Mesendoderm (in vitro differentiated cells): ENCODE data around the gene GJB1.

Source experiments
- DNase-seq: peaks from one replicate; pipeline ENCODE4 v3.0.0; 2013
- H2AK5ac ChIP-seq: 2 replicates; pipeline ENCODE4 v1.6.1; 2013; ENCODE audit warnings: low read length, inconsistent platforms
- H2BK120ac ChIP-seq: 2 replicates; pipeline ENCODE4 v1.6.1; 2013; ENCODE audit warnings: low read depth, mild to moderate bottlenecking, low read length, moderate library complexity, mixed read lengths
- H2BK15ac ChIP-seq: replicated peaks from 2 replicates; pipeline ENCODE4 v1.6.1; 2013; ENCODE audit warnings: low read depth, mild to moderate bottlenecking, moderate library complexity
- H2BK5ac ChIP-seq: 2 replicates; pipeline ENCODE4 v1.6.1; 2013; ENCODE audit warnings: low read length, inconsistent platforms
- H3K18ac ChIP-seq: 2 replicates; pipeline ENCODE4 v1.6.1; 2013; ENCODE audit warnings: mild to moderate bottlenecking, low read length, mixed read lengths
- H3K23ac ChIP-seq: one replicate; pipeline ENCODE4 v1.6.1; 2013; ENCODE audit warnings: low read length
- H3K27ac ChIP-seq: 2 replicates; pipeline ENCODE4 v1.5.1; 2013; ENCODE audit warnings: low read depth, mild to moderate bottlenecking, inconsistent platforms, low read length, moderate library complexity
- H3K27me3 ChIP-seq: 2 replicates; pipeline ENCODE4 v1.6.1; 2013; ENCODE audit warnings: low read length, control low read depth, mild to moderate bottlenecking, inconsistent platforms; ENCODE audit not compliant: insufficient read depth, poor library complexity
- H3K36me3 ChIP-seq: 2 replicates; pipeline ENCODE4 v1.6.1; 2013; ENCODE audit warnings: low read length, inconsistent platforms; ENCODE audit not compliant: control insufficient read depth, insufficient read depth
- H3K4ac ChIP-seq: one replicate; pipeline ENCODE4 v1.6.1; 2013; ENCODE audit warnings: low read depth, mild to moderate bottlenecking, low read length, moderate library complexity
- H3K4me1 ChIP-seq: 2 replicates; pipeline ENCODE4 v1.6.1; 2013; ENCODE audit warnings: low read depth, low read length, inconsistent platforms; ENCODE audit not compliant: control insufficient read depth
- H3K4me2 ChIP-seq: 2 replicates; pipeline ENCODE4 v1.6.1; 2013; ENCODE audit warnings: low read length
- H3K4me3 ChIP-seq: 2 replicates; pipeline ENCODE4 v1.5.1; 2013; ENCODE audit warnings: mild to moderate bottlenecking, low read length
- H3K56ac ChIP-seq: one replicate; pipeline ENCODE4 v1.6.1; 2013; ENCODE audit warnings: low read length
- H3K79me1 ChIP-seq: 2 replicates; pipeline ENCODE4 v1.6.1; 2013; ENCODE audit warnings: low read length, inconsistent platforms
- H3K79me2 ChIP-seq: 2 replicates; pipeline ENCODE4 v1.6.1; 2013; ENCODE audit warnings: mild to moderate bottlenecking, low read length; ENCODE audit not compliant: control insufficient read depth, insufficient read depth
- H3K9ac ChIP-seq: 2 replicates; pipeline ENCODE4 v1.6.1; 2013; ENCODE audit warnings: low read length, inconsistent platforms
- H4K5ac ChIP-seq: one replicate; pipeline ENCODE4 v1.6.1; 2013; ENCODE audit warnings: low read length
- H4K8ac ChIP-seq: one replicate; pipeline ENCODE4 v1.6.1; 2013; ENCODE audit warnings: low read depth, mild to moderate bottlenecking, control low read depth, low read length, moderate library complexity
- WGBS: extraction: QIAGEN DNeasy Blood & Tissue Kit; methylation state at CpG from one replicate; pipeline ENCODE4 v1.1.7; 2013; ENCODE audit warnings: low lambda C conversion rate, missing lambda C conversion rate; ENCODE audit not compliant: insufficient coverage; ENCODE audit errors: extremely low coverage; 5-methylcytosine and 5-hydroxymethylcytosine counted together

The GJB1 gene

GRCh38 chrX:71199252-71200008 lies 23.6 kb upstream of the GJB1 start:
- DNase-seq: no peak
- Histone ChIP-seq H3K56ac (no peak overlapping the region), H3K18ac (no peak overlapping the region), H3K4me1 (no peaks in the 10 kb centered on the region), H3K79me2 (no peaks in the 10 kb centered on the region), H4K8ac (no peak overlapping the region), H2AK5ac (no peak overlapping the region), H3K27me3 (no peaks in the 10 kb centered on the region), H4K5ac (no peak overlapping the region), H2BK15ac (no peak overlapping the region), H2BK5ac (no peak overlapping the region), H3K4ac (no peak overlapping the region), H3K4me2 (no peak overlapping the region), H3K36me3 (no peaks in the 10 kb centered on the region), H3K79me1 (no peaks in the 10 kb centered on the region), H2BK120ac (no peak overlapping the region), H3K23ac (no peak overlapping the region), H3K27ac (no peak overlapping the region), H3K9ac (no peak overlapping the region), H3K4me3 (no peak overlapping the region)
- no CpG with 5 or more reads among the region's 7 CpGs for WGBS

GRCh38 chrX:71210816-71211215 lies 12.2 kb upstream of the GJB1 start:
- Histone ChIP-seq H2BK5ac (no peak overlapping the region), H3K27me3 (no peaks in the 10 kb centered on the region), H2BK15ac (no peak overlapping the region), H4K5ac (no peak overlapping the region), H4K8ac (no peak overlapping the region), H3K4ac (no peak overlapping the region), H3K79me2 (no peaks in the 10 kb centered on the region), H3K4me3 (no peak overlapping the region), H3K23ac (no peak overlapping the region), H3K4me1 (no peaks in the 10 kb centered on the region), H3K18ac (no peak overlapping the region), H3K79me1 (no peaks in the 10 kb centered on the region), H3K27ac (no peak overlapping the region), H3K4me2 (no peak overlapping the region), H3K56ac (no peak overlapping the region), H3K9ac (no peak overlapping the region), H2AK5ac (no peak overlapping the region), H2BK120ac (no peak overlapping the region), H3K36me3 (no peaks in the 10 kb centered on the region)
- WGBS: no CpG with 5 or more reads among the region's 3 CpGs
- DNase-seq: no peak

- no peaks in the 10 kb centered on the region for H3K36me3 ChIP-seq
- H3K4me3 ChIP-seq: no peak overlapping the region
These were observed 10.5 kb upstream of the GJB1 start for GRCh38 chrX:71212536-71212935.

GRCh38 chrX:71214152-71214551 lies 8.9 kb upstream of the GJB1 start:
- no CpG with 5 or more reads among the region's 1 CpG for WGBS

More at GRCh38 chrX:71212536-71212935, 10.5 kb upstream of the GJB1 start:
- Histone ChIP-seq H3K4ac (no peak overlapping the region), H3K9ac (no peak overlapping the region), H3K79me2 (no peaks in the 10 kb centered on the region), H3K79me1 (no peaks in the 10 kb centered on the region), H3K23ac (no peak overlapping the region), H3K27ac (no peak overlapping the region), H3K27me3 (no peaks in the 10 kb centered on the region), H3K4me2 (no peak overlapping the region), H2BK120ac (no peak overlapping the region), H4K8ac (no peak overlapping the region), H2AK5ac (no peak overlapping the region), H4K5ac (no peak overlapping the region), H2BK15ac (no peak overlapping the region), H2BK5ac (no peak overlapping the region), H3K18ac (no peak overlapping the region), H3K4me1 (no peaks in the 10 kb centered on the region), H3K56ac (no peak overlapping the region)
- no CpG with 5 or more reads among the region's 5 CpGs for WGBS
- DNase-seq: no peak

GRCh38 chrX:71214604-71215337 lies 8.3 kb upstream of the GJB1 start:
- Histone ChIP-seq H4K5ac (no peak overlapping the region), H3K23ac (no peak overlapping the region), H3K18ac (no peak overlapping the region), H3K4ac (no peak overlapping the region), H3K56ac (no peak overlapping the region), H2AK5ac (no peak overlapping the region), H3K27ac (no peak overlapping the region), H4K8ac (no peak overlapping the region), H3K4me2 (no peak overlapping the region), H3K27me3 (no peaks in the 10 kb centered on the region), H3K4me3 (no peak overlapping the region), H3K9ac (no peak overlapping the region), H3K79me2 (no peaks in the 10 kb centered on the region), H2BK120ac (no peak overlapping the region), H3K79me1 (no peaks in the 10 kb centered on the region), H2BK5ac (no peak overlapping the region), H3K36me3 (no peaks in the 10 kb centered on the region), H2BK15ac (no peak overlapping the region), H3K4me1 (no peaks in the 10 kb centered on the region)
- no CpG with 5 or more reads among the region's 5 CpGs for WGBS
- no peak for DNase-seq

More at GRCh38 chrX:71214152-71214551, 8.9 kb upstream of the GJB1 start:
- no peak for DNase-seq
- Histone ChIP-seq H3K79me2 (no peaks in the 10 kb centered on the region), H3K18ac (no peak overlapping the region), H3K23ac (no peak overlapping the region), H4K8ac (no peak overlapping the region), H2BK5ac (no peak overlapping the region), H4K5ac (no peak overlapping the region), H3K36me3 (no peaks in the 10 kb centered on the region), H2BK120ac (no peak overlapping the region), H3K4me3 (no peak overlapping the region), H3K27ac (no peak overlapping the region), H2AK5ac (no peak overlapping the region), H3K56ac (no peak overlapping the region), H3K79me1 (no peaks in the 10 kb centered on the region), H3K9ac (no peak overlapping the region), H3K27me3 (no peaks in the 10 kb centered on the region), H3K4ac (no peak overlapping the region), H2BK15ac (no peak overlapping the region), H3K4me1 (no peaks in the 10 kb centered on the region), H3K4me2 (no peak overlapping the region)
